Measurements from ENCODE around the gene GPR42.

GPR42 gene

DNA sequence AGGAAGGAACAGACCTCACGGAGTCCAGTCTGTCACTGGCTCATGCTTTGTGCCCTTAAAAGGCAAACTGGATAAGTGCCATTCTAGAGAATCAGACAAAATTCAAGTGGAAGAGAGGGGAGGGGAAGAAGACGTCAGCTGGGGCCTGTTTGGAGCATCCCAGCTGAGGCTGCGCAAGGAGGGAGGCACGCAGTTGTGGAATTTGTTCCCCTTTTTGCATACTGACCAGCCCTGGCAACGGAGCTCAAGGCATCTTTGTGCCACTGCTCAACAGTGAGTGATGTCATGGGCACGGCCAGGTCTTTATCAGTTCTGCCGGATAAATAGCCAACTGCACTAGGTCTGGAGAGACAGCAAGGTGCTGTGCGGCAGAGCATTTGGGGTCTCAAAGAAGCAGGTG is at the start of gene GPR42:
TSS of gene GPR42 (plus strand) at position 347 of the 400 bp plus-strand sequence. CDS start 292 bp downstream, outside the sequence.
- no peak for DNase-seq

DNA sequence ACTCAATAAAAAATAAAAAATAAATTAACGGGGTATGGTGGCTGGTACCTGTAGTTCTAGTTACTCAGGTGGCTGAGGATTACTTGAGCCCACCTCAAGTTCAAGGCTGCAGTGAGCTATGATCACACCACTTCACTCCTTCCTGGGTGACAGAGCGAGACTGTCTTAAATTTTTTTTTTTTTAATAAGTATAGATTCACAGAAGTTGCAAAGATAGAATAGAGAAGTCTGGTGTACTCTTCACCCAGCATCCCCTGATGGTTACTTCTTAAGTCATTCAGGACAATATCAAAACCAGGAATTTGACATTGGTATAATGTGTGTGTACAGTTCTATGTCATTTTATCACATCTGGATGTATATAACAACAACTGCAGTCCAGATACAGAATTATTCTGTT is 49.6 kb upstream of the GPR42 start:
- no peak for DNase-seq

DNA sequence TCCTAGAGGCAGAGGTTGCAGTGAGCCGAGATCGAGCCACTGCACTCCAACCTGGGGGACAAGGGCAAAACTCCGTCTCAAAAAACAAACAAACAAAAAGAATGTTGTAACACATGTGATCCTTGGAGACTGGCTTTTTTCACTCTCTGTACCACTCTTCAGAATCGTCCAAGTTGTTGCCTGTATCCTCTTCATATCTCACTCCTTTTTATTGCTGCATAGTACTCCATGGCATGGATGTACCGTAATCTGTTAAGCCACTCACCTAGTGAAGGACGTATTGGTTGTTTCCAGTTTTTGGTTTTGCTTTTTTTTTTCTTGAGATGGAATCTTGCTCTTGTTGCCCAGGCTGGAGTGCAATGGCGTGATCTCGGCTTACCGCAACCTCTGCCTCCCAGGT is 48.9 kb upstream of the GPR42 start:
- DNase-seq, result no peak

- DNase-seq, result no peak
These were observed 43.2 kb upstream of the GPR42 start for GRCh38 chr19:35327642-35328041.

- no peak for DNase-seq
These were observed 42.0 kb upstream of the GPR42 start, which contains the start of gene CD22 for GRCh38 chr19:35328851-35329285. Gene CD22 (plus strand): TSS chr19:35329187. CDS start chr19:35332041, 2,854 bp downstream.

DNA sequence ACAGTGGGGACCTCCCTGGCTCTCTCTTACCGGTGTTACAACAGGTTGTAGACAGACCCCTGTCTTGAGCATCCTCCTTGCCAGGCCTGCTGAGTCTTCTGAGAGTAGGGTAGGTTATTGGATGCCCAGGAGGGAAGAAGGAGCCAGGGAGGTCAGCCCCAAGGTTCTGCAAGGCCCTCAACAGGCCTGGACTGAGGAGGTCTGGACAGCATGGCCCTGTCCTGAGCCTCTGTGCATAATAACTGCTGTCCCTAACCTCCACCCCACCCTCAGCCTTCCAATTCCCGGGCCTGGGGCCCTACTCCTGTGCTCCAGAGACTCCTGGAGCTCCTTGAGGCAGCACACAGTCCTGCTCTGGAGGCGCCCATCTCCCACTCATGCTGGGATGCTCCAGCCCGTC is 41.5 kb upstream of the GPR42 start:
- no peak for DNase-seq

GRCh38 chr19:35330475-35330874 is 40.4 kb upstream of the GPR42 start:
- no peak for DNase-seq

- no peak for DNase-seq
These were observed 39.2 kb upstream of the GPR42 start for GRCh38 chr19:35331551-35332214.

DNA sequence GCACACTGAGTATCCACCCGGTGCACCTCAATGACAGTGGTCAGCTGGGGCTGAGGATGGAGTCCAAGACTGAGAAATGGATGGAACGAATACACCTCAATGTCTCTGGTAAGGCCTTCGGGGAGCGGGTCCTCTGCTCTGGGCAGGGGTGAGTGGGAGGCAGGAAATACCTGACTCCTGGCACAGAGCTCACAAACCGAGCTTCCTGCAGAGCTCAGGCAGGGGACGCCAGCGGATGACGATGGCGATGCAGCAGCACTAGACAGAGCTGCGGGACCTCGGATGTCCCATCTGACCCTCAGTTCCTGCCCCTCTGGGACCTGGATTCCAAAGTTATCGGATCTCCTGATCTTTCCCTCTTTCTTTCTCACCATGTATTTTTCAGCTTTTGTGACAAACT is 38.1 kb upstream of the GPR42 start:
- no peak for DNase-seq

- no peak for DNase-seq
These were observed 36.6 kb upstream of the GPR42 start for GRCh38 chr19:35334144-35334753.

- no peak for DNase-seq
These were observed 34.5 kb upstream of the GPR42 start for GRCh38 chr19:35336166-35336955.

- no peak for DNase-seq
These were observed 33.5 kb upstream of the GPR42 start for GRCh38 chr19:35337097-35337983.

GRCh38 chr19:35337984-35338296 is 32.9 kb upstream of the GPR42 start:
- DNase-seq, result no peak

GRCh38 chr19:35340431-35340830 is 30.4 kb upstream of the GPR42 start:
- DNase-seq, result no peak

- DNase-seq, result no peak
These were observed 29.9 kb upstream of the GPR42 start for GRCh38 chr19:35341006-35341405.

GRCh38 chr19:35341565-35342225 is 29.2 kb upstream of the GPR42 start:
- no peak for DNase-seq

DNA sequence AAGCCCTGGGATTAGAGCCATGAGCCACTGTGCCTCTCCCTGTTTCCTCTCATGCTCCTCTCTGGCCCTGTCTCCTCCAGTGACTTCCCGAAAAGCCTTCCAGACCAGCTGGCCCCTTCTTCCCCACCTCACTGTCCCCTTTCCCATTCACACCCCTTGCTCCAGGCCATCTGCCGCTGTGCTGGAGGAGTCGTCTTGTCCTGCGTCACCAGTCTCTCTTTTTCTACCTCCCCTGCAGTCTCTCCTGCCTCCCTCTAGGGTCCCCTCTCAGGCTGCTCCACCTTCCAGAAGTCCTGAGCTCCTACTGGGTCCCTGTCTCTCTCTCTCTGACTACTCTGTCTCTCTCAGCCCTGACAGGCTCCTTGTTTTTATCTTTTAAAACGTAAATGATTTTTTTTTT is 28.4 kb upstream of the GPR42 start:
- DNase-seq, result no peak

DNA sequence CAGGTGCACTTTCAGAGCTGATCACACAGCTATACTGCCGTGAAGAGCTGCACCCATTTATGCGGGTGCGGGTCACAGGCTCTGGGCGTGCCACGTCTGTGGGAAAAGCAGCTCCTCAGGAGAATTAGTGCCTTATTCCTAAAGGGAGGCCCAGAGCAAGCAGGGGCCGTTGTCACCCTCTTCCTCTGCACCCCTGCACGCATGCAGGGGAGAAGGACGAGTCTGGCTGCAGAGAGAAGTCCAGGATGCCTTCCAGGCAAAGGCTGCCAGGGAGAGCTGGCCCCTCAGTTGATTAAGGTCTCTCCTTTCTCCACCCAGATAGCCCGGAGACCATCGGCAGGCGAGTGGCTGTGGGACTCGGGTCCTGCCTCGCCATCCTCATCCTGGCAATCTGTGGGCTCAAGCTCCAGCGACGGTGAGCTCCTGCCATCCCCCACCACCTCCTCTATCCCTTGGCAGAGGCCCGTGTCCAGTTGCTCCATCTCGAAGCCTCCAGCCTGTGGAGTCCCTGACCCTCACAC is 26.3 kb upstream of the GPR42 start:
- no peak for DNase-seq

GRCh38 chr19:35345671-35346111 is 25.2 kb upstream of the GPR42 start:
- no peak for DNase-seq

- peak; percentile 83 for DNase-seq
These were observed 24.4 kb upstream of the GPR42 start for GRCh38 chr19:35346193-35347052.

Data from CD4-positive, alpha-beta T cell treated with Interleukin-21 for 1 hour (primary cell).